Left hindlimb (tissue), 1 donor: ENCODE data around the gene RPS6KA3.
"Not testable (repeated sequence)": the region's sequence is repeated elsewhere in the genome, so short reads cannot be mapped to it uniquely, and the experiment has no call there.

Experiments used
- DNase-seq: peaks from one replicate; pipeline ENCODE4 v3.0.0-alpha.2; 2018

RPS6KA3 gene

GRCh38 chrX:20140420-20140819, 126.3 kb downstream of the RPS6KA3 start:
- no peak for DNase-seq

GRCh38 chrX:20139966-20140365, 126.7 kb downstream of the RPS6KA3 start:
- DNase-seq = no peak

- no peak for DNase-seq
These were observed 130.8 kb downstream of the RPS6KA3 start for GRCh38 chrX:20135944-20136343.

- no peak for DNase-seq
These were observed 134.0 kb downstream of the RPS6KA3 start for GRCh38 chrX:20132666-20133065.

- no peak for DNase-seq
These were observed 136.4 kb downstream of the RPS6KA3 start for GRCh38 chrX:20130357-20130756.

GRCh38 chrX:20129547-20129946, 137.2 kb downstream of the RPS6KA3 start:
- DNase-seq = no peak

- DNase-seq = no peak
These were observed 138.0 kb downstream of the RPS6KA3 start for GRCh38 chrX:20128670-20129069.

GRCh38 chrX:20127440-20127839, 139.3 kb downstream of the RPS6KA3 start:
- not testable (repeated sequence) for DNase-seq

- not testable (repeated sequence) for DNase-seq
These were observed 139.9 kb downstream of the RPS6KA3 start for GRCh38 chrX:20126833-20127232.

- DNase-seq = no peak
These were observed 141.7 kb downstream of the RPS6KA3 start for GRCh38 chrX:20124964-20125363.

GRCh38 chrX:20118065-20118824, 148.5 kb downstream of the RPS6KA3 start:
- DNase-seq = no peak

- no peak for DNase-seq
These were observed 150.0 kb downstream of the RPS6KA3 start, which contains the start of gene MAP7D2 for GRCh38 chrX:20116577-20117240. Gene MAP7D2 (minus strand): TSS chrX:20116907. CDS start chrX:20116879, 28 bp downstream.

GRCh38 chrX:20116087-20116576, 150.6 kb downstream of the RPS6KA3 start:
- no peak for DNase-seq

- DNase-seq = no peak
These were observed 154.5 kb downstream of the RPS6KA3 start for GRCh38 chrX:20112022-20112774.

- no peak for DNase-seq
These were observed 155.4 kb downstream of the RPS6KA3 start for GRCh38 chrX:20111271-20111670.

GRCh38 chrX:20101934-20102581, 164.7 kb downstream of the RPS6KA3 start:
- no peak for DNase-seq
